IMR-90 (cell line): ENCODE measurements around the gene CXCL1.

Experiments used
- CHD1 ChIP-seq: IDR thresholded peaks from 2 replicates; pipeline ENCODE4 v1.6.1; 2012; ENCODE audit warnings: low read depth, low read length, improper control_type of control experiment
- CTCF ChIP-seq: conservative IDR thresholded peaks from 2 replicates; pipeline ENCODE4 v1.5.1; 2012; ENCODE audit warnings: mild to moderate bottlenecking, low read depth, low read length, improper control_type of control experiment
- ELK1 ChIP-seq: fragments of 150-350 bp; IDR thresholded peaks from 2 replicates; pipeline ENCODE4 v1.6.1; 2016; ENCODE audit warnings: low read depth, mild to moderate bottlenecking, low read length, moderate library complexity, borderline replicate concordance
- FOS ChIP-seq: fragments of 150-350 bp; IDR thresholded peaks from 2 replicates; pipeline ENCODE4 v1.6.1; 2016; ENCODE audit warnings: low read depth, low read length
- MAFK ChIP-seq: IDR thresholded peaks from 2 replicates; pipeline ENCODE4 v1.6.1; 2012; ENCODE audit warnings: low read depth, low read length, improper control_type of control experiment
- MAZ ChIP-seq: IDR thresholded peaks from 2 replicates; pipeline ENCODE4 v1.6.1; 2012; ENCODE audit warnings: low read depth, mild to moderate bottlenecking, low read length, improper control_type of control experiment, moderate library complexity, borderline replicate concordance
- MXI1 ChIP-seq: IDR thresholded peaks from 2 replicates; pipeline ENCODE4 v1.6.1; 2012; ENCODE audit warnings: low read depth, mild to moderate bottlenecking, low read length, moderate library complexity, borderline replicate concordance
- NFE2L2 ChIP-seq: fragments of 150-350 bp; IDR thresholded peaks from 2 replicates; pipeline ENCODE4 v1.6.1; 2016; ENCODE audit warnings: low read depth, mild to moderate bottlenecking, low read length
- POLR2A ChIP-seq: IDR thresholded peaks from 2 replicates; pipeline ENCODE4 v1.6.1; 2012; ENCODE audit warnings: mild to moderate bottlenecking, low read depth, low read length
- RAD21 ChIP-seq: IDR thresholded peaks from 2 replicates; pipeline ENCODE4 v1.6.1; 2012; ENCODE audit warnings: low read length, improper control_type of control experiment
- SMC3 ChIP-seq: fragments of 150-350 bp; IDR thresholded peaks from 2 replicates; pipeline ENCODE4 v1.6.1; 2016; ENCODE audit warnings: low read depth, mild to moderate bottlenecking, antibody characterized with exemption, low read length, moderate library complexity
- USF2 ChIP-seq: fragments of 150-350 bp; IDR thresholded peaks from 2 replicates; pipeline ENCODE4 v1.6.1; 2017; ENCODE audit warnings: mild to moderate bottlenecking, antibody characterized with exemption, low read length, low read depth

GRCh38 chr4:73908965-73909364 is 39.8 kb downstream of the CXCL1 start:
- TF ChIP-seq CTCF (no peak), MAZ (no peak), ELK1 (no peak), SMC3 (no peak), RAD21 (no peak), USF2 (no peak), CHD1 (no peak), POLR2A (no peak), FOS (no peak), MAFK (no peak), NFE2L2 (no peak), MXI1 (no peak)
